Esophagus squamous epithelium (tissue), 5 donors: ENCODE results near the gene ERG. TPM values are rescaled to one million over a fixed set of nuclear protein-coding genes. Genes with fewer than 3 reads are reported as not detected.

Experiments used
- DNase-seq: peaks from one replicate; lab custom pipeline; 2025; lab: John Stamatoyannopoulos, UW
- H3K27ac ChIP-seq, 4 donors: fragments of 200-600 bp; sonication (generic); one replicate each; pipeline ENCODE4 v1.5.1; 2016 to 2019; ENCODE audit warnings: mild to moderate bottlenecking in 1 of 4
- H3K27me3 ChIP-seq, 4 donors: fragments of 200-600 bp; sonication (generic); 1 replicate in 3 of 4; 2 replicates in 1 of 4; pipeline versions ENCODE4 v1.5.1 to v1.6.0; 2017 to 2021; ENCODE audit warnings: antibody characterized with exemption in 1 of 4
- H3K36me3 ChIP-seq, 3 donors: fragments of 200-600 bp; sonication (generic); one replicate each; pipeline ENCODE4 v1.5.1; 2016 to 2019
- H3K4me1 ChIP-seq, 3 donors: fragments of 200-600 bp; sonication (generic); one replicate each; pipeline ENCODE4 v1.5.1; 2017 to 2019
- H3K4me3 ChIP-seq, 4 donors: fragments of 200-600 bp; sonication (generic); 1 replicate in 3 of 4; 2 replicates in 1 of 4; pipeline ENCODE4 v1.5.1; 2016 to 2019; ENCODE audit warnings: mild to moderate bottlenecking in 2 of 4, moderate library complexity in 1 of 4
- H3K9me3 ChIP-seq, 3 donors: fragments of 200-600 bp; sonication (generic); one replicate each; pipeline ENCODE4 v1.5.1; 2016 to 2019
- POLR2A ChIP-seq, 4 donors: fragments of 450-650 bp; IDR thresholded peaks; one replicate each; pipeline ENCODE4 v1.6.1; 2017; ENCODE audit warnings: antibody characterized with exemption in 4 of 4, mild to moderate bottlenecking in 4 of 4, moderate library complexity in 3 of 4
- WGBS, 2 donors: methylation state at CpG; one replicate each; pipeline ENCODE4 v1.1.5; 2018; 5-methylcytosine and 5-hydroxymethylcytosine counted together
- intact Hi-C: fragments of 100-400 bp; cut with DNase I; formaldehyde crosslinking; loops from one replicate; pipeline ENCODE4 v1.15.0; 2022
- total RNA-seq, 4 donors: library from RNA; depleted of rRNA; stranded (reverse); fragments of >200 nt; gene quantifications; one replicate each; pipeline ENCODE4 v1.1.0, GENCODE V29; 2016
- TF ChIP-seq, protein P1 (sequence below), 6 experiments: fragments of 450-650 bp in 4 of 6; fragments of 200-600 bp in 2 of 6; sonication (generic) in 2 of 6; IDR thresholded peaks; one replicate each; pipeline ENCODE4 v1.5.1; 2016 to 2019; ENCODE audit warnings: antibody characterized with exemption in 6 of 6, mild to moderate bottlenecking in 4 of 6, moderate library complexity in 4 of 6
- donor health status: DM: yes; HTN: yes; CAD: no.

Gene ERG
- total RNA-seq, 4 donors from 2014 or later, result 2.5 to 10.9 (median 8.4) TPM

DNA sequence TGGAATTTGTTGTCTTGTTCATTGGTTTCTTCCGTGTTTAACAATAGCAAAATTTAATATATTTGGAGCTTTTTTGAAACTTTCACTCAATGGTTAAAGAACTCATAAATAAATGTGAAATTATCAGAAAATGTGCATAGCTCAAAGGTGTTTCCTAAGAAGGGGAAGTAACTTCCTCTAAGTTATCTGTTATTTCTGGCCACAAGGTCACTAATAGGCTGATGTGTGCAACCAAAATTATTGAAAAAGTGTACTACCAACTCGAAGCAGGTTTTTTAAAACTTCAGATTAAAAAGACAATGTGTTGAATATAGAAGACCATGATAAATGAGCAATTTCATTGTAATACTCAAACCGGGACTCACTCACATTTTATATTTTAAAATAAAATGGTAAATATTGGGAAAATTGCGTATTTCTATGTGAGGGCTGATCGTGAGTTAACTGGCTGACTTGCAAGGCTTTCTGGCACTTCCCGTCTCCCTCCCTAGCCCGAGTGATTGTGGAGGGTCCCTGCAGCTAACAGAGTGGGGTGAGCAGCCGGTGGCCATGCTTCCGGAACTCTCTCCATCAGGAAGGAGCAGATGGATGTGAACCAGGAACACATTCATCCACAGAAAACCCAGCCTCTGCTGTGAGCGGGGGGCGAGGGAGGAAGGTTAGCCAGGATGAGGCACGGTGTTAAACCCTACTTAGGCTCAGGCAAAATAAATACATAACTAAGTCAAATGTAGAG, 96.9 kb downstream of the ERG start:
- H3K27ac ChIP-seq, result no peak overlapping the region
- no peaks in the 10 kb centered on the region for H3K27me3 ChIP-seq
- intact Hi-C loops, result no loop called here
- H3K4me3 ChIP-seq, result no peak overlapping the region
- no peaks in the 10 kb centered on the region for H3K4me1 ChIP-seq
- 74 to 86% methylated on average over 11 to 12 of the region's 12 CpGs for WGBS, 2 donors
- no peak for TF ChIP-seq POLR2A (IDR thresholded peaks at IDR 0.05)
- TF ChIP-seq, protein P1, sequence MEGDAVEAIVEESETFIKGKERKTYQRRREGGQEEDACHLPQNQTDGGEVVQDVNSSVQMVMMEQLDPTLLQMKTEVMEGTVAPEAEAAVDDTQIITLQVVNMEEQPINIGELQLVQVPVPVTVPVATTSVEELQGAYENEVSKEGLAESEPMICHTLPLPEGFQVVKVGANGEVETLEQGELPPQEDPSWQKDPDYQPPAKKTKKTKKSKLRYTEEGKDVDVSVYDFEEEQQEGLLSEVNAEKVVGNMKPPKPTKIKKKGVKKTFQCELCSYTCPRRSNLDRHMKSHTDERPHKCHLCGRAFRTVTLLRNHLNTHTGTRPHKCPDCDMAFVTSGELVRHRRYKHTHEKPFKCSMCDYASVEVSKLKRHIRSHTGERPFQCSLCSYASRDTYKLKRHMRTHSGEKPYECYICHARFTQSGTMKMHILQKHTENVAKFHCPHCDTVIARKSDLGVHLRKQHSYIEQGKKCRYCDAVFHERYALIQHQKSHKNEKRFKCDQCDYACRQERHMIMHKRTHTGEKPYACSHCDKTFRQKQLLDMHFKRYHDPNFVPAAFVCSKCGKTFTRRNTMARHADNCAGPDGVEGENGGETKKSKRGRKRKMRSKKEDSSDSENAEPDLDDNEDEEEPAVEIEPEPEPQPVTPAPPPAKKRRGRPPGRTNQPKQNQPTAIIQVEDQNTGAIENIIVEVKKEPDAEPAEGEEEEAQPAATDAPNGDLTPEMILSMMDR (IDR thresholded peaks at IDR 0.05), result no peak
- DNase-seq, result no peak
- no peaks in the 10 kb centered on the region for H3K9me3 ChIP-seq
- peaks cover 0 to 26% (median 0%) of the 10 kb centered on the region in 3 donors for H3K36me3 ChIP-seq

DNA sequence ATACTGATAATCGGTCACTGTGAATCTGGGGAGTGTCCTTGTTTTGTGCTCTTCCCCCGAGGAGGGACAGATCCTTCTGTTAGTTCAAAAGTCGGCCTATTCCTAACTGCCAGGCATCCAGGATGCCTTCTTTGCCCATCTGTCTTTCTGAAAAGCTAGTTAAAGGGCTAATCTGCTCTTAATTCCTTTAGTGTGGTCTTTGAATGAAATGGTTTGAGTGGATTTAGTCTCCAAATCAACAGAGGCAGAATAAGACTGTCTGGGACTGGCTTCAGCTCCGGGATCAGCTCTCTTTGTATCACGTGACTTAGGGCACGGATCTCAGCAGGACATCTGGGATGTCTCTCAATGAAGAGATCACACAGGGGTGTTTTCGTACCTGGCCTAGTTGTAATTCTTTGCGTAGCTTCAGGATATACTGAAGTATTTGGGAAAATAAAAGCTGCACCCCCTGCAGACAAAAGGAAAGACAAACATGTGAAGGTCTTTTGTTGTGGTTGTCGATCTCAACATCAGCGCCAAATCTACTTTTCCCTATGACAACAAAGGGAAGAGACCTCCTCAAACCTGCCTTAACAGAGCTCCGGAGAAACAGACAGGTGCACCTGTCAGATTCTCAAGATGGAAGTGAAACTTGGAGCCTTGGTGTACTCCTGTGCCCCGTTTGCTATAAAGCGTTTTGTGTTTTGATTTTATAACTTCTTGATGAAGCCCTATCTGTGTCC, 97.9 kb downstream of the ERG start:
- Histone ChIP-seq H3K27ac (no peak overlapping the region), H3K27me3 (no peaks in the 10 kb centered on the region), H3K4me3 (no peak overlapping the region), H3K9me3 (no peaks in the 10 kb centered on the region), H3K36me3 (peaks cover 0 to 26% (median 0%) of the 10 kb centered on the region in 3 donors), H3K4me1 (no peaks in the 10 kb centered on the region)
- TF ChIP-seq, protein P1 (IDR thresholded peaks at IDR 0.05), result no peak
- TF ChIP-seq POLR2A (IDR thresholded peaks at IDR 0.05), result no peak
- intact Hi-C loops, result no loop called here
- no peak for DNase-seq
- WGBS, 2 donors, result 82 to 83% methylated on average over 12 to 13 of the region's 13 CpGs

DNA sequence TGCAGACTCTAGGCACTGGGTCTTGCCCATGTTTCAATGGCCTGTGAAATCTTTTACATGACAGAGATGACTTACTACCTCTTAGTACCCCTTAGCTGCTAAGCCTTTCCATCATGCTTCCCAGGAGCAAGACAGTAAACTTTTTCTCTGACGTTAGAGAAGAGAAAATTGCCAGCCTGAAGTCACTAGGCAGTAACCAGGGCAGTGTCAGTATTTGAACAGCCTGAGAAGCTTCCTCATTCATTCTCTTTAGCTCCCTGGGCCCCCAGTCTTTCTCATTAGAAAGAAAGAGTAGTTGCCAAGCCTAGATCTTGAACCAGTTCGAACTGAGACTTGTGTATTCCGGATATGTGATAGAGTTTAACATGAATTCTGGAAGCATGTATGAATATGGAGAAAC, 99.2 kb downstream of the ERG start:
- TF ChIP-seq, protein P1 (IDR thresholded peaks at IDR 0.05), result no peak
- no peak for TF ChIP-seq POLR2A (IDR thresholded peaks at IDR 0.05)
- WGBS, 2 donors, result 74 to 86% methylated on average over 3 of the region's 3 CpGs
- Histone ChIP-seq H3K4me3 (no peak overlapping the region), H3K27ac (no peak overlapping the region), H3K27me3 (no peaks in the 10 kb centered on the region), H3K36me3 (peaks cover 0 to 26% (median 0%) of the 10 kb centered on the region in 3 donors), H3K4me1 (no peaks in the 10 kb centered on the region), H3K9me3 (no peaks in the 10 kb centered on the region)
- DNase-seq, result no peak
- intact Hi-C loops, result no loop called here

DNA sequence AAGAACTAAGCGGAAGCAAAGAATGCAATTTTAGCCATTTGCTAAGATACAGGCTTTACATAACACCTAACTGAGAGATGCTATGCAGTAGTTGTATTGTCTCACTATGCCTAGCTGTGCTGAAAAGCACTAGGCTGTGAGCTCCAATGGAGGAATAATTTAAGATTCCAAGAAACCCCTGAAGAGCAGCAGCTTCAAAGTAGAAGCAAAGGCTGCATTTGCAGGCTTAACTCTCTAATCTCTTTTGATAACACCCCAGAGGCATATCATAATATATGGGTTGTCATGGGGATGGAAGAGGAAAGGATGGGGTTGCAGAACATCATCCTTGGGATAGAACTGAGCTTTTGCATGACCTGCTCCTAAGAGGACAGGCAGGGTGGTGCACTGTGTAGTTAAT, 102.0 kb downstream of the ERG start:
- no peaks in the 10 kb centered on the region for H3K4me1 ChIP-seq
- H3K36me3 ChIP-seq, result peaks cover 0 to 16% (median 0%) of the 10 kb centered on the region in 3 donors
- no peaks in the 10 kb centered on the region for H3K9me3 ChIP-seq
- no peaks in the 10 kb centered on the region for H3K27me3 ChIP-seq
- WGBS, 2 donors, result 93 to 100% methylated on average over 1 of the region's 1 CpG
- DNase-seq, result no peak
- H3K27ac ChIP-seq, result no peak overlapping the region
- intact Hi-C loops, result no loop called here
- TF ChIP-seq, protein P1 (IDR thresholded peaks at IDR 0.05), result no peak
- no peak for TF ChIP-seq POLR2A (IDR thresholded peaks at IDR 0.05)
- no peak overlapping the region for H3K4me3 ChIP-seq

DNA sequence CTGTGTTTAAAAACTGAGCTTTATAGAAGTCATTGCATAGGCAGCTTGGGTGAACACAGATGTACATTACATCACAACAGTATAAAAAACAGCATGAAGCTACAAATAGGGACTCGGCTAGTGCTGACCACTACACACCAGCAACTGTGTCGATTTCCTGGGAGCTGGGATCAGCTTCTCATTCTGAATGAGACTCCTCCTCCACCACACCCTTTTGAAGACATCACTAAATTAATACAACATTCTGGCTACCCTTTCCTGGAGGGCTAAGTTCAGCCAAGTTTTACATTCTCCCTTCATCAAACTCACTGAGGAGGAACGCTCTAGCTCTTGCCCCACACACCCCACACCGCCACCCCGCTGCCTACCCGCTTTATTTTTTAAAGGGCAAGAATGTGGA, 102.7 kb downstream of the ERG start:
- 80 to 83% methylated on average over 3 to 6 of the region's 6 CpGs for WGBS, 2 donors
- Histone ChIP-seq H3K27ac (no peak overlapping the region), H3K36me3 (peaks cover 0 to 9% (median 0%) of the 10 kb centered on the region in 3 donors), H3K4me3 (no peak overlapping the region), H3K9me3 (no peaks in the 10 kb centered on the region), H3K27me3 (no peaks in the 10 kb centered on the region), H3K4me1 (no peaks in the 10 kb centered on the region)
- TF ChIP-seq, protein P1 (IDR thresholded peaks at IDR 0.05), result no peak
- intact Hi-C loops, result no loop called here
- DNase-seq, result no peak
